ENCODE results near the gene FRMD4A.

DNA sequence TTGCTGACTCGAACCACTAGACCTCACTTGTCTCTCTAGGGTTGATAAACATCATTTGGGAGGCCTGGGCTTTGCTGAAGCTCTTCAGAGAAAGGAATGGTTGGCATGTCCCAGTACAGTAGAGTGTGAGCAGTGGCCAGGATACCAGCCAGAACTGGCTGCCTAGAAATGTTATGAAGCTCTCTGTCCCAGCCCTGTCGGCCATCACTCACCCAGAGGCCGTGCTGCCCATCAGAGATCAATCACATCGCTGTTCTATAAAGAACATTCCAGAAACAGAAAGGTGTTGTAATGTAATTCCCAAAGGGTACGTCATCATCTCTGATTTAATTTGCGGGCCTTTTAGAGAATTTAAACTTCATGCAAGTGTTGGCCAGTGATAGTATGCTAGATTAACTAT is 632.5 kb downstream of the FRMD4A start:
- no peak for TF ChIP-seq CTCF (IDR thresholded peaks at IDR 0.05; ENCODE audit: insufficient read depth, low read length)
- no peak for TF ChIP-seq REST (IDR thresholded peaks at IDR 0.05; ENCODE audit: insufficient replicate concordance, low read depth)
- no peak for TF ChIP-seq POLR2AphosphoS5 (IDR thresholded peaks at IDR 0.05; ENCODE audit: low read depth)
- no peak for TF ChIP-seq SPI1 (IDR thresholded peaks at IDR 0.05; ENCODE audit: borderline replicate concordance, low read depth)
- TF ChIP-seq GABPA (IDR thresholded peaks at IDR 0.05; ENCODE audit: low read depth): no peak

All from HL-60 (cell line).